Activated CD4-positive, alpha-beta T cell treated with anti-CD3 and anti-CD28 coated beads for 4 hours (primary cell): Measurements from ENCODE around the gene MAP2K7.
"Not testable (repeated sequence)": the region's sequence is repeated elsewhere in the genome, so short reads cannot be mapped to it uniquely, and the experiment has no call there.

ENCODE experiments used
- DNase-seq, 2 donors: peaks; one replicate each; pipeline ENCODE4 v3.0.0-alpha.2; 2020

MAP2K7 gene

DNA sequence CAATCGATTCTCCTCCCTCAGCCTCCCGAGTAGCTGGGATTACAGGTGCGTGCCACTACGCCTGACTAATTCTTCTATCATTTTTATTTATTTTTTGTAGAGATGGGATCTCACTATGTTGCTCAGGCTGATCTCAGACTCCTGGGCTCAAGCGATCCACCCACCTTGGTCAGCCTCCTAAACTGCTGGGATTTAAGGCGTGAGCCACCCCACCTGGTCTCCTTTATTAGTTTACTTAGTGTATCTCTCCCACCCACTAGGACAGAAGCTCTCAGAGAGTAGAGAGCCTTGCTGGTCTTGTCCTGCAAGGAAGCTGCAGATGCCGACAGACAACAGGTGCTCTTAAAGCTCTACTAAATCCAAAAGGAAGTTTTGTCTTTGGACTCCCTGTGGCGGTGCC lies 17.9 kb upstream of the MAP2K7 start:
- no peak for DNase-seq

DNA sequence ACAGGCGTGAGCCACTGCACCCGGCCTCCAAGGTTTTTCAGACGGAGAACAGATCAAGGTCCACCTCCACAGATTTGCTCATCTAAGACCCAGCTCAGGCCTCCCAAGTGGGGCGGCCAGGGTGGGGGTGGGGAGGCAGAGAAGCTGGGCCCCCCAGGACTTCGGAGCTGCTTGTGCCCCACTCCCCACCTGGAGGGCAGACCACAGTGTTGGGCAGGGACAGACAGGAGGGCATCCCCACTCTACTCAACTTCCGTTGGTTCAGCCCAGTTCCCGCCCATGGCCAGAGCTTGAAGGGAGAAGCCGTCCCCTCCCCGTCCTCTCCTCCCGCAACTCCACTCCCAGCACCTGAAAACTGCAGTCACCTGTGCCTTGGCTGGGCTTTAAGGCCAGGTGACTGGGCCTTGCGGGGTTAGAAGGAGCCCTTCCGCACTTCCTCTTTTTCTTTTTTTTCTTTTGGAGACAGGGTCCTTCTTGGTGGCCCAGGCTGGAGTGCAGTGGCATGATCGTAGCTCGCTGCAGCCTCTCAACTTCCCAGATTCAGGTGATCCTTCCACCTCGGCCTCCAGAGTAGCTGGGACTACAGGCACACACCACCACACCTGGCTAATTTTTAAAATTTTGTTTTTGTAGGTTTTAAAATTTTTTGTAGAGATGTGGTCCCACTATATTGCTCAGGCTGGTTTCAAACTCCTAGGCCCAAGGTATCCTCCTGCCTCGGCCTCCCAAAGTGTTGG lies 16.1 kb upstream of the MAP2K7 start:
- DNase-seq: no peak

DNA sequence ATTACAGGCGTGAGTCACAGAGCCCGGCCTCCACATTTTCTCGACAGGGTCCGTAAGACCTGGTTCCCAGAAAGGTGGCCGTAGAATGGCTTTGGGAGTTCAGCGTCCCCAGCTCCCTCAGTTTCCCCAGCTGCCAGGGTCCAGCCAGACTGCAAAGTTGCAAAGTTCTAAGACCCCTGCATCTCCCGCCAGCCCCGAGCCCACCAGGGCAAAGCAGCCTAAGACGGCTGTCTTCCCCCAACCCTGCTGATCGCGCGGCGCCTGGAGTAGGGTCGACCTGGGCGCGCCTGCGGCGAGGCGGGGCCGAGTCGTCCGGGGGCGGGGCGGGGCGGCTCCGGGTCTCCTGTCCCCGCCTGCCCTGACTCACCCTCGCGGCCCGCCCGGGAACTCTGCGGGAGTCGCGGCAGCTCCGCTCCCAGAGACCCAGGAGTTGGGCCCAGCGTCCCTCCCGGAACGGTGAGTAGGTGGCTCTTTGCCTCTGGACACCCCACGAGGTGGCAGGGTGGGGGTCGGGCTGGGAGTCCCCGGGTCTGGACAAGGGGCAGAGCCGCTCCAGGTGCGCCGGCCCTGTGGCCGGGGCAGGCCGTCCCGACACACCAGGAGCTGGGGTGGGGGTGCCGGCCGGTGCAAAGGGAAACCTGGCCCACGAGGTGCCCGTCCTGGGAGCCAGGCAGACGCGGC lies 15.4 kb upstream of the MAP2K7 start, which contains the start of gene LRRC8E:
Gene LRRC8E (plus strand): TSS at position 366 of the 681 bp plus-strand sequence. CDS start 7,094 bp downstream, outside the sequence.
- DNase-seq: peak; percentile 40 to 42

DNA sequence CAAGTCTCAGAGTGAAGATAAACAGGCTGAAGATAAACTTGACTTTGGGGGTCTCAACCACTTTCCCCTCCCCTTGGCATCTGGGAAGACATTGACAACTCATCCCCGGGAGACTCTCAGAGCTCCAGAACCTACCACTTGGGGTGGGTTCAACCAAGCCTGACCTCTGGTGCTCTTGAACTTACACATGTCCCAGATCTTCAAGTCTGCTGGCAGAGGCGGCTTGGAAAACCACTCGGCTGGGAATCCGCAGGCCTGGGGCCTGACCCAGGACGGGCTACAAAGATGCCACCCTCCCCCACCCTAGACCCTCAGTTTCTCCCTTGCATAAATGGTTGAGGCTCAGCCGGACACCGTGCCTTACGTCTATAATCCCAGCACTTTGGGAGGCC lies 14.9 kb upstream of the MAP2K7 start:
- DNase-seq: no peak

DNA sequence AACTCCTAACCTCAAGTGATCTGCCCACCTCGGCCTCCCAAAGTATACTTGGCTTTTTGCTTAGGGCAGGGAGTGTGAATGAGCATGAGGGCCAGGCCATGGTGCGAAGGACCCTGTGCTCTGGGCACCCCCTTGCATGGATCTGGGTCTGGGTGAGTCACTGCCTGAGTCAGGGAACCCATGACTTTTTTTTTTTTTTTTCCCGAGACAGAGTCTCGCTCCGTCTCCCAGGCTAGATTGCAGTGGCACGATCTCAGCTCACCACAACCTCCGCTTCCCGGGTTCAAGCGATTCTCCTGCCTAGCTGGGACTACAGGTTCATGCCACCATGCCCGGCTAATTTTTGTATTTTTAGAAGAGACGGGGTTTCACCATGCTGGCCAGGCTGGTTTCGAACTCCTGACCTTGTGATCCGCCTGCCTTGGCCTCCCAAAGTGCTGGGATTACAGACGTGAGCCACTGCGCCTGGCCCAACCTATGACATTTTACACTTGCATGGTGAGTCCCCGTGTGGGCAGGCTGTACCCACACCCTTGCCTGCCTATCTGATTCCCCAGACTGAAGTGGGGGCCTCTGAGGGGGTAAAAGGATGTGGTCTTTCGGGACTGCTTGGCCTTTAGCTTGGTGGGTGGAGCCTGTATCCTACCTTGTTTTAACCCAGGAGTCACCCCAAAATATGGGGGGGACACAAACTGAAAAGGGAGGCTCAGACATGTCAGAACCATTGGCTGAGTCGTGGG lies 10.1 kb upstream of the MAP2K7 start:
- not testable (repeated sequence) for DNase-seq

DNA sequence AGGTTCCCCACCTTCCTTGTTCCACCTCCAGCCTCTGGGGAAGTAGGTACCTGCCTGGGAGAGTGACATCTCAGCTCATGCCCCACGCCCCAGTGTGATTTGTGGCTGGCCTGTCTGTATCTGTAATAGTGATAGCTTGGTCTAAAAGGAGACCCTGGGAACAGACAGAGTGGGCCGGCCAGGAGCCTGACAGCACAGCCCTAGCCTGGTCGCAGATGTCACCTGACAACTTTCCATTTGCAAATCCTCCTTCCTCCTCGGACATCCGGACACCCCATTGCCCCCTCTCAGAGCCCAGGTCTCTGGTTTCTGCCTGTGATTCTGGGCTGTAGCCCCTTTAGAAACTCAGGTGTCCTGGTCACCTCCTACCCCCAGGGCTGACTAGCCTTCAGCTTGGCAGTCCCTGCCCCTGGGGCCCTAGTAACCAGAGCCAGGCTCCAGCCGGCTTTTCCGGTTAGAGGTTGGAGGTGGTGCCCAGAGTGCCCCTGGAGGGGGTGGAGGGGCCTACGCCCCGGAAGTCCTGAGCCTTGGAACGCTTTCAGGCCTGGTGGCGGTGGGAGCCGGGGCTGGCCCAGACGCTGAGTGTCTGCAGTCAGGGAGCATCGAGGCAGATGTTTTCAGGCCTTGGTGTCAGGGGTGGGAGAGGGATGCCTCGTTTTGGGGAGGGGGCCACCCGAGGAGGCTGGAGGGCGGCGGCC lies 8.9 kb upstream of the MAP2K7 start:
- no peak for DNase-seq

DNA sequence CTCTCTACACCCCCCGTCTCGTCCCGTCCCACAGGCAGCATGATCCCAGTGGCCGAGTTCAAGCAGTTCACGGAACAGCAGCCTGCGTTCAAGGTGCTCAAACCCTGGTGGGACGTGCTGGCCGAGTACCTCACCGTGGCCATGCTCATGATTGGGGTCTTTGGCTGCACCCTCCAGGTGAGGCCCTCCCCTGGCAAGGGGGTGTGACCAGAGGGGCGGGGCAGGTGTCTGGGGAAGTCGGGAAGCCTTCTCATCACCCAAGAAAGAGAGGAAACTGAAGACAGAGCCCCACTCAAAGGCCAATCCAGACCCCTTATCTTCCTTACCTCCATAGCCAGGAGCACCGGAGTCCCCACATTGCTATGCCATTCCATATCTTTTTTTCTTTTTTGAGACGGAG lies 8.1 kb upstream of the MAP2K7 start:
- DNase-seq: no peak

DNA sequence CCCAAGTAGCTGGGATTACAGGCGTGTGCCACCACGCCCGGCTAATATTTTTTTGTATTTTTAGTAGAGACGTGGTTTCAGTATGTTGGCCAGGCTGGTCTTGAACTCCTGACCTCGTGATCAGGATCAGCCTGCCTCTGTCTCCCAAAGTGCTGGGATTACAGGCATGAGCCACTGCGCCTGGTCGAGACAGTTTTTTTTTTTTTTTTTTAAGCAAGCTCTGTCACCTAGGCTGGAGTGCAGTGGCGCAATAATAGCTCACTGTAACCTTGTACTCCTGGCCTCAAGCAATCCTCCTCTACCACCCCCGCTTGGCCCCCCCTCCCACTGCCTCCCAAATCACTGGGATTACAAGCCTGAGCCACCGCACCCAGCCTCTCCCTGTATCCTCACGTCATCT lies 6.4 kb upstream of the MAP2K7 start:
- no peak for DNase-seq

DNA sequence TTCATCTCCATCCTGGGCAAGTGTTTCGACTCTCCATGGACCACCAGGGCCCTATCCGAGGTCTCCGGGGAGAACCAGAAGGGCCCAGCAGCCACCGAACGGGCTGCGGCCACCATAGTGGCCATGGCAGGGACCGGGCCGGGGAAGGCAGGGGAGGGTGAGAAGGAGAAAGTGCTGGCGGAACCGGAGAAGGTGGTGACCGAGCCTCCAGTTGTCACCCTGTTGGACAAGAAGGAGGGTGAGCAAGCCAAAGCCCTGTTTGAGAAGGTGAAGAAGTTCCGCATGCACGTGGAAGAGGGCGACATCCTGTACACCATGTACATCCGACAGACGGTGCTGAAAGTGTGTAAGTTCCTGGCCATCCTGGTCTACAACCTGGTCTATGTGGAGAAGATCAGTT lies 4.7 kb upstream of the MAP2K7 start:
- DNase-seq: no peak

DNA sequence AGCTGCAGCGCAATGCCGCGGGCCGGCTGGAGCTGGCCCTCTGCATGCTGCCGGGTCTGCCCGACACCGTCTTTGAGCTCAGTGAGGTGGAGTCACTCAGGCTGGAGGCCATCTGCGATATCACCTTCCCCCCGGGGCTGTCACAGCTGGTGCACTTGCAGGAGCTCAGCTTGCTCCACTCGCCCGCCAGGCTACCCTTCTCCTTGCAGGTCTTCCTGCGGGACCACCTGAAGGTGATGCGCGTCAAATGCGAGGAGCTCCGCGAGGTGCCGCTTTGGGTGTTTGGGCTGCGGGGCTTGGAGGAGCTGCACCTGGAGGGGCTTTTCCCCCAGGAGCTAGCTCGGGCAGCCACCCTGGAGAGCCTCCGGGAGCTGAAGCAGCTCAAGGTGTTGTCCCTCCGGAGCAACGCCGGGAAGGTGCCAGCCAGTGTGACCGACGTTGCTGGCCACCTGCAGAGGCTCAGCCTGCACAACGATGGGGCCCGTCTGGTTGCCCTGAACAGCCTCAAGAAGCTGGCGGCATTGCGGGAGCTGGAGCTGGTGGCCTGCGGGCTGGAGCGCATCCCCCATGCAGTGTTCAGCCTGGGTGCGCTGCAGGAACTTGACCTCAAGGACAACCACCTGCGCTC lies 3.8 kb upstream of the MAP2K7 start:
- DNase-seq: no peak

DNA sequence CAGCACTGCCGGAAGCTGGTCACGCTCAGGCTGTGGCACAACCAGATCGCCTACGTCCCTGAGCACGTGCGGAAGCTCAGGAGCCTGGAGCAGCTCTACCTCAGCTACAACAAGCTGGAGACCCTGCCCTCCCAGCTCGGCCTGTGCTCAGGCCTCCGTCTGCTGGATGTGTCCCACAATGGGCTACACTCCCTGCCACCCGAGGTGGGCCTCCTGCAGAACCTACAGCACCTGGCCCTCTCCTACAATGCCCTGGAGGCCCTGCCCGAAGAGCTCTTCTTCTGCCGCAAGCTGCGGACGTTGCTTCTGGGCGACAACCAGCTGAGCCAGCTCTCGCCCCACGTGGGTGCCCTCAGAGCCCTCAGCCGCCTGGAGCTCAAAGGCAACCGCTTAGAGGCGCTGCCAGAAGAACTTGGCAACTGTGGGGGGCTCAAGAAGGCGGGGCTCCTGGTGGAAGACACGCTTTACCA lies 3.2 kb upstream of the MAP2K7 start:
- DNase-seq: no peak

DNA sequence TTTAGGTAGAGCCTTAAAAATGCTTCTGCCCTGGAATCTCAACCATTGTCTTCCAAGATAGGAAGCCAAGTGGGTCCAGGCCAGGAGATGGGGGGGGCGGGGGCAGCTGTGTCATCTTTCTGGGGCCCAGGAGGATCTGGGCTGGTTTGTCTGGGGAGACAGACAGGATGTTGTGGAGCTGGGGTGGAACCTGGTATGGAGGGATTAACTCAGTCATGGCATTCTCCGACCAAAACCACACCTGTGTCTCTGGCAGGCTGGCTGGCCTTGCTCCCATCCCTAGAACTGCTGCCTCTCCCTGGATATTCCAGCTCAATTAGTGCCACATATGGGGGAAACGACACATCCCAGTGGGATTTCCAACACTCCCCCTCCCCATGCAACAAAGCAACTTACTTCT lies 2.7 kb upstream of the MAP2K7 start:
- DNase-seq: no peak

DNA sequence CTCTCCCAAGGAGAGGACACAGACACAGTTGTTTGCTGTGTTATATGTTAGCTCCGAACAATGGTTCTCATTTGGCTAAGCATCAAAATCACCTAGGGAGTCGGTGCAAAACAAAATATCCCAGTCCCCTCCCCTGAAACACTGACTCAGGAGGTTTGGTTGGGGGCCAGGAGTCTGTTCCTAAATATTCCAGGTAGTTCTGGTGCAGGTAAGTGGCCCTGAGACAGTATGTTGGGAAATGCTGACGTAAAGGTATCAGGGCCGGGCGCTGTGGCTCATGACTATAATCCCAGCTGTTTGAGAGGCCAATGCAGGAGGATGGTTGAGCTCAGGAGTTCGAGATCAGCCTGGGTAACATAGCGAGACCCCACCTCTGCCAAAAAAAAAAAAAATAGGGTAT lies 2.3 kb upstream of the MAP2K7 start:
- no peak for DNase-seq

DNA sequence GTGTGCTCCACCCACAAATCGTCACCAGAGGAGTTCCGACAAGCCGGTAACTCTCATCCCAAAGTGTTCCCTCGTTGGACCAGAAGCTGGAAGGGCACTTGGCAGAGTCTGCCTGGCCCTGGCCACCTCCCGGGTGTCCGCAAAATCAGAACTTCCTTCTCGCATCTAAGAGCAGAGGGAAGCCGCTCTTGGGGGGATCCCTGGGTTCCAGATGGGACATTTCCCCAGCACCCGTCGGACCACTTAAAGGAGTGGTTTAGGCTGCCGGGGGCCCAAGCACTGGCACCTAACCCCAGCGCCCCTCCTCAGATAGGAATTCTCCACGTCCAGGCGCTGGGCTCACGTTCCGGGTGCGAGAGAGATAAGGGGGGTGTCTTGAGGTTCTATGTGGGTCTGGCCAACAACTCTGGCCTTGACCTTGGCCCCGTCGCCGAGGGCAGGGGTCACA lies 857 bp upstream of the MAP2K7 start:
- no peak for DNase-seq

DNA sequence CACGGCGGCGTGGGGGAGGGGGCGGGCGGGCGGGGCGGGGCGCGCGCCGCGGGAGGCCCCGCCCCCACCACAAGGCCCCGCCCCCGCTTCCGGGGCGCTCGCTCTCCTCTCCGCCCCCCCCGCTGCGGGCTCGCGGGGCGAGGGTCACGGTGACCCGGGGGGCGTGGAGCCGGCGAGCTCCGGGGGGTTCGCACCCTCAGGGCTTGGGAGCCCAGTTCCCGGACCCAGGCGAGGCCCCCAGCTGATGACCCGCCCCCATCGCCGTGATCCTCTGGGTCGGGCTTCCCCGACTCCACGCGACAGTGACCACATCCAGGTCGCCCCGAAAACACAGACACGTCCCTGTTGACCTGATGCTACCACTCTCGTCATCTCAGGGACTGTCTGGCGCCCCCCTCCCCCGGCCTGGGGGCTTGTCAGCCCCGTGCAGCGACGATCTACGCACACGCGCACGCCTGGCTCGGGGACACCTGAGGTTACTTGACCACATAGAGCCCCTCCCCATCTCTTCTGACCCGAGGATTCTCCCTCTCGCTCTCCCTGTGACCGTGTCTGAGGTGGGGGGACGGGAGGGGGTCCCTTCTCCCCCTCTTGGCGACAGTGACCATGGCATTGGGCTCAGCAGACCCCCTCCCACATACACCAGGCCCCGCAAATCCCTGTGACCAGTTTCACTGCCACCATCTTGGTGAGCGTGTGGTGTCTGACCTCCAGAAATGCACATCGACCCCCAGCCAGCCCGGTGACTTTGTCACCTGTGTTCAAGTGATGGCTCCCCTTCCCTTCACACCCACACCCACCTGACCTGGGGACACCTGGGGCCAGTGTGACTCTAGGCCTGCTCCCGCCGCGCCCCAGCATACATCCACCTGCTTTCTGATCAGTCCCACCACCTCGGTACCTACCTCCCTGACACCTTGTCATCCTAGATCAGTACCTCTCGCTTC lies 670 bp downstream of the MAP2K7 start:
- DNase-seq: no peak

DNA sequence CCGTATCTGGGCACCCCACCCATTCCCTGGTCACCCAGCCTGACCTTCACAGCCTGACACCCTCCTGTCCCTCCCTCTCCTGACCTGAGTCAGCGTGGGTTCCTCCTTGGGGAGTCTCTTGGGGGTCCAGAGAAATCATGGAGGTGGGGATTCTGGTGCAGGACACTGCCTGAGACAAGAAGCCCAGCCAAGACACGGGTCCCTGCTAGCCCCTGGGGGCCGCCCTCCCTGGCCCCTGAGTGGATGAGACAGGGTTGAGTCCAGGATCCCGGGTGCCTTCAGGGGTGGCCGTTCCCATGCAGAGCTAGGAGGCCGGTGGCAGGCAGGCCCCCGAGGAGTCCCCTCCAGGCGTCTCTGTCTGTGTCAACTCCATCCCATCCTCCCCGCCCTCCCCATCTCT lies 1.6 kb downstream of the MAP2K7 start:
- no peak for DNase-seq

DNA sequence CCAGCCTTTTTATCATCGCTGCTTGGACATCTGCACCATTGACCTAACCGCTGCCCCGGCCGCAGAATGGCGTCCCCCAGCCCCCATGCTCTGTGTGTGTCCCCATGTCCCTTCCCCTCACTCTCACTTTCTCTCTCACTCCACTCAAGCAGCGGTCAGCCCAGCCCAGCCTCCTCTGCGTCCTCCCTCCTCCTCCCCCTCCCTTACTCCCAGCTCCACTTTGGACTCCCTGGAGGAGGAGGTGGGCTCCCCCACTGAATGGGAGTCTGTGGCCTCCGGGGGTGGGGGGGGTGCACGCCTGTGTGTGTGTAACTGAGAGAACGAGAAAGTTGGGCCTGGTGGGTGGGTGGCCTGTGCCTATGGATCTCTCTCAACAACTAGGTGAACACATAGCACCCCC lies 2.2 kb downstream of the MAP2K7 start:
- DNase-seq: no peak

DNA sequence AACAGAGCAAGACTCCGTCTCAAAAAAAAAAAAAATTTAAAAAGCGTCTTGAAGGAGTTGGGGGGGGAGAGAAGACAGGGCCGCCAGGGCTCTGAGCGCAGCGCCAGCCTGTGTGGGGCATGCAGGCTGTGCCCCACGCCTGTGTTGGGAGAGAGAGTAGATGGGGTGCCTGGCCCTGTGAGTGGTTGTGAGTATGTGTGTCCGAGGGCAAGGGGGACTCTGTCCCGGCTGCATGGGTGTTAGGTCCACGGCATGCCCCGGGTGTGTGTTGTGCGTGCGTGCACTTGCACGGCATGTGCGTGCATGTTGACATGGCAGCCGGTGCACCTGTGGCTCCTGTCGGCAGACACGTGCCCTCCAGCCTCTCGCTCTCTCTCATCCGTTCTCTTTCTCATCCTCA lies 3.4 kb downstream of the MAP2K7 start:
- DNase-seq: no peak

DNA sequence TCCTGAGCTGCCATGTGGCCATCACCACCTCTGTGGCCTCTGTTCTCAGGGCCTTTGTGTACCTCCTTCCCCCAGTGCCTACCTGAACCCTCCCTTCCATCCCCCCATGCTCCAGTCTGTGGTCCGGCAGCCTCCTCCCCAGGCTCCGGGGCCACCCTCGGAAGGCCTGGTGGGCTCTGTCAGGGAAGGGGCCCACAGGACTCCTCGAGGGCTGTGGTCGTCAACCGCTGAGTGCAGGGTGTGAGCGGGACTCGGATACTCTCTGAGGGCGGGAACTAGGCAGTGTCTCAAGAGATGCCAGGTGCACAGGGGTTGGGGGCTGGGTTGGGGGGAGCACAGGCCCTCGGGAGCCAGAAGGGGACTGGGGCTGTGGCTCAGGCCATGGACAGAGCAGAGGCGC lies 3.9 kb downstream of the MAP2K7 start:
- DNase-seq: no peak

DNA sequence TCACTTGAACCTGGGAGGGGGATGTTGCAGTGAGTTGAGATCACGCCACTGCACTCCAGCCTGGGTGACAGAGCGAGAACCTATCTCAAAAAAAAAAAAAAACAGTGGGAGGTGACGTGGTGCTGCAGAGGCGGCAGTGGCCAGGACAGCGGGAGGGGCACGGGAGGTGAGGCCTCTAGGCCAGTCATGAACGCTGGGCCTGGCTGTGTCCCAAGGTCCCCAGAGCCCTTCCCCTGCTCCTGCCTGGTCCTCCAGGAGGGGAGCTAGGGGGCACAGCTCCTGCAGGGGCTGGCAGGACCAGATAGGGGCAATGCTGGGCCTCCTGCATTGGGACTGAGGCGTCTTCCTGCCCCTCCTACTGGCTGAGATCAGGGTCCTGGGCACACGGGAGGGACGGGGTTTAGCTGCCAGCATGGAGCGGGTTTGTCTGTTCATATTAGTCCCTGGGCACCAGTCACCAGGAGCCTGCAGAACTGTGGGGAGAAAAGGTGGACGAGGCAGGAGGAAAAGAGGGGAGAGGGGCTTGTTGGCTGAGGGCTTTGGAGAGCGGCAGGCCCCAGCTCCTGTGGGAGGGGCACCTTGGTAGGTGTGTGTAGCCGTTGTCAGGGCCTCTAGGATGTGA lies 4.5 kb downstream of the MAP2K7 start:
- DNase-seq: no peak
